Measurements from ENCODE around the gene PPP1R12C.

The PPP1R12C gene

DNA sequence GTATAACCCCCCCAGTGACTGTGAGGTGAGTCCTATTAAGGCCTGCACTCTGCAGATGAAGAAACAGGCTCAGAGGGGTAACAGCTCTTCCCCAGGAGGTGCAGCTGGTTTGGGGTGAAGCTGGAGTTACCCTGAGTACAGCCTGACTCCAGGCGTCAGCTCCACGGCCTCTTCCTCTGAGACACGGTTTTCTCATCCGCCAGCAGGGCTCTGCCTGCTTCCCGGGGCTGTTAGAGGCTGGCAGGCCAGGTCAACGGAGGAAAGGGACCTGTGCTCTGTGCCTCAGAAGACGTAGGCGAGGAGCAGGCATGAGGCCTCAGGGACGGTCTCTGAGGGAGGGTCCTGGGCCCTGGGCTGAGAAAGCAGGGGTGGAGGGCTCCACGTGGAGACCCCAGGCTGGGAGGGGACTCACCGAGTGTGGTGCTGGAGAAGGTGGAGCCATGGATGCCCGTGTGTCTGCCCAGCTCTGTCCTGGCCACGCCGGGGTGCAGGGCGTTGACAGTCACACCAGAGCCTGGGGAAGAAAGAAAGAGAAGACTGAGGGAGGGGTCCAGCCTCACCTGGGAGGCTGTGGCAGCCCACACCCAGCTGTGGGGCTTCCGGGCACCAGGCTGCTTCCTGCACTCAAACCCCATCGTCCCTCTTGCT, 70.3 kb downstream of the PPP1R12C start:
- no peak for DNase-seq

GRCh38 chr19:55044771-55045716, 72.4 kb downstream of the PPP1R12C start:
- no peak for DNase-seq

DNA sequence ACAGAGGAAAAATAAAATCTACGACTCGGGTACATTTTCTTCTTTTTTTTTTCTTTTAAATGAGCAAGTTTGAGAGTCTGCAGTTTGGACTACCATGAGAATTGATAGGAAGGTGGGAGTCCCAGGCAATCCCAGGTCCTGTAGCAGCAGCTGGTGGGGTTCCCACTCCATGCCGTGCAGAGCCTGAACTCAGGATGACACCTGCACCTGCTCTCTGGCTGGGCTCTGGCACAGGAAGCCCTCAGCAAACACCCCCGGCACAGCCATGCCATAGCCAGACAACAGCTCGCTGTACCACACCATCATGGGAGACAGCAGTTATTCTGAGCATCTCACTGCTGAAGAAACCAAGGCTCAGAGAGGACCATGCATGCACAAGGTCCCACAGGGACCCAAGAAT, 73.2 kb downstream of the PPP1R12C start:
- no peak for DNase-seq

GRCh38 chr19:55042688-55043087, 74.7 kb downstream of the PPP1R12C start:
- DNase-seq: no peak

DNA sequence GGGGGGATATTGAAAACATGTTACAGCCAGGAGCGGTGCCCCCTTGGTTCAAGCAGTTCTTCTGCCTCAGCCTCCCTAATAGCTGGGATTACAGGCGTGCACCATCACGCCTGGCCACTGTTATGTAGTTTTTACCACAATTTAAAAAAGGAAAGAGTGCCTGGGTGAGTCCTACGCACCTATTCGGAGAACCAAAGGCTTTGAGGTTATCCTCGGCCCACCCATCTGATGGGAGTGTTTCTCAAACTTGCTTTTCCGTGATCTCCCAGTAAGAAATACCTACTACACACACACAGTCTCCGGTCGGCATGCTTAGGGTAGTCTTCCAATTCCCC, 75.1 kb downstream of the PPP1R12C start:
- no peak for DNase-seq

DNA sequence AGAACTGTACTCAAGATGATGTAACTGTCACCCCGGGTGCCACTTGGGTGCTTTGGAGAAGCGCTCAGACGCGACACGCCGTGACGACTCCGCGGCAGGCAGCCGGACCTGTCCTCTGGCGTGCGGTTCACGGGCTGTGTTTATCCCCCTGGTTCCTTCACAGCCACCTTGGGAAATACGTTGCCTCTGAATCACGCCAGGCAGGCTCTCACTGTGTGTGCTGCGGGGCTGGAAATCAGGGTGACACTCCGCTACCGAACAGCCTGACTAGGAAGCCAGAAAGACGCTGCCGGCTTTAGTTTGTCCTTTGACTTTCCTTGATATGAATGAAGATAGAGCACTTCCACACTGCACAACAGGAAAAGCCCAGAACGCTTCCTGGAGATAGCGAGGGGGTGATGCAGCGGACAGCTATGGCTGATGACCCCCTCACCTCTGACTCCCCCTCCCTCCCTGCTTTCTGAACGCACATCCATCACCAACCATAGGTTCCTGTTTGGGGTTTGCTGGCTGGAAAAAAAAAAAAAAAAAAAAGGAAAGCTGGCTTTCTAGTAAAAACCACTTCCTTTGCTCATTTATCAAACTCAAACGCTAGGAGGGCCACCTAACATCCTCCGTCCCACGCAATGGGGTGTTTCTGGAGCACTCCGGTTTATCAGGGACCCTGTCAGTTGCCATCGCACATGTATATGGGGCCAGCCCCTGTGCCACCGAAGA, 75.7 kb downstream of the PPP1R12C start:
- DNase-seq: no peak

DNA sequence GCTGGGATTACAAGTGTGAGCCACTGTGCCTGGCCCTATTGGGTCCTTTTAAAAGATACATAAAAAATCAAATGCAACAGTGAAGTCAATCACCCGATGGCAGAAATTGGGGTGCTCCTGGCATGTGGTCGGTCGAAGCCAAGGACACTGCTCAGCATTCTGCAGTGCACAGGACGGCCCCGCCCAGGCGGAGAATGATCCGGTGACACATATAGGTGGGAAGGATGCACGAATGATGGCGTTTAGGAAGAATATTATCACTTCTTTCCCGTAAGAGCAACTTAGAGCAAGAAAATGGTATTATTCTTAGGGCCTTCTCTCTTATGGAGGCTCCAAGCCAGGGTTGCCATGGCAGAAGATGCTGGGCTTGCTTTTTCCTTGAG, 76.2 kb downstream of the PPP1R12C start:
- DNase-seq: no peak

Data from right kidney (tissue), 1 donor.